Frontal cortex (tissue), 4 donors: ENCODE data around the gene PRRX1. TPM values are rescaled to one million over a fixed set of nuclear protein-coding genes. Genes with fewer than 3 reads are reported as not detected.
A peak's percentile ranks its signal among the peaks of the same experiment; 100 is the strongest.

ENCODE experiments used
- DNase-seq, 2 donors: peaks; one replicate each; pipeline ENCODE4 v3.0.0; 2012; ENCODE audit warnings: low spot score in 2 of 2
- FAIRE-seq: peaks from 2 replicates; lab custom pipeline; 2012; peaks lifted over from hg19 to GRCh38; lab: Jason Lieb, UNC
- total RNA-seq: library from RNA; depleted of rRNA; stranded (reverse); fragments of >200 nt; gene quantifications from one replicate; pipeline ENCODE4 v1.2.3, GENCODE V29; 2014
- donor health status: control.
- donor health status: control.
- donor health status: control.

PRRX1 gene
- 6.5 TPM for total RNA-seq

DNA sequence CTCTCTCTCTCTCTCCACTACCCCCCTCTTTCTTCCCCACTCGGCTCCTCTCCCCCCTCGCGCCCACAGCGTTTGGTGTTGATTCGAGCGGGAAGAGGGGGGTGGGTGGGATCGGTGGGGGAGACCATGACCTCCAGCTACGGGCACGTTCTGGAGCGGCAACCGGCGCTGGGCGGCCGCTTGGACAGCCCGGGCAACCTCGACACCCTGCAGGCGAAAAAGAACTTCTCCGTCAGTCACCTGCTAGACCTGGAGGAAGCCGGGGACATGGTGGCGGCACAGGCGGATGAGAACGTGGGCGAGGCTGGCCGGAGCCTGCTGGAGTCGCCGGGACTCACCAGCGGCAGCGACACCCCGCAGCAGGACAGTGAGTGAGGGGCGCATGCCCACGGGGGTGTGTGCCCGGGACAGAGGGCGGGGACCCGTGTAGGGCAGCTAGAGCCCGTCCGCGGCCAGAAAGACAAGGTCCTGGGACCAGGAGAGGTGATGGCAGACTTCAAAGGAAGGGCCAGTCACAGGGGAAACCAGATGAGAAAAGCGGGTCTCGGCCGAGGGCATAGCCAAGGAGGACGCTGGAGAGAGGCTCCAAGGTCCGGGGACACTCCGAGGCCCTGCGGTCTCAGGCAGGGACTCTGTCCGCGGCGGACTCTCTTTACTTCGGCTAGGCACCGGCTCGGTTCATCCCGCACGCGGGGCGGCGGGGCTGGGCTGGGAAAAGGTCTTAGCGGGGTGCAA is at the start of gene PRRX1:
PRRX1 (plus strand) TSS at position 39 of the 735 bp plus-strand sequence; CDS start at position 127, 88 bp downstream.
- DNase-seq (peak in 1 of 2 donors; percentile 51), FAIRE-seq (no peak)

DNA sequence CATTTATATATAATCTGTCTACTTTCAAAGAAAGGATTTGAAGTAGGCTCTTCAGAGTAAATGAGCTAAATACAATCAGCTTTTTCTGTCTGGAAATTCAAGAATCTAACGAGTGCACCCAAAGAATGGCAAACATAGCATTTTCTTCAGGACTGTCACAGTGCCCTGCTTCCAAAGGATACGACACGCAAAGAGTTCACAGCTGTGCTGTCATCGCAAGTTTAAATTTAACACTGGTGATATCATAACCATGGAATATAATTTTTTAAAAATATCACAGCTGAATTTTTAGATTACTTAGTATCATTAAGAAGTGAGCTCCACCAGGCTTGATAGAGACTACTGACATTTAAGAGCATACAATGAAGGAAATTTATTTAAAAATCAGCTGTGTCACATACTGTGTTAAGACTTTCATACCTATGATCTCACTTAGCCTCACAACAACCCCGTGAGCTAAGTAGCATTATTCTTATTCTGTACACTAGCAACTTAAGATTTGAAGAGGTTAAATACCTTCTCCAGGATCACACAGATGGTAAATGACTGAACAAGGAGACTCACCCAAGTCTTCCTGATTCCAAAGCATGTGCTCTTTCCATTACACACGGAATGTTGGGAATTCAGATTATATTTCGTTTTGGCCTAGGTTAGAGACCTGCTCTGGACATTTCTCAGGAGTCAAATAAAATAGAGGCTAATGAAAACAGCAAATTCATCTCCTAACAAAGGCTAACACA is 46.2 kb upstream of the PRRX1 start:
- DNase-seq (no peak), FAIRE-seq (no peak)

DNA sequence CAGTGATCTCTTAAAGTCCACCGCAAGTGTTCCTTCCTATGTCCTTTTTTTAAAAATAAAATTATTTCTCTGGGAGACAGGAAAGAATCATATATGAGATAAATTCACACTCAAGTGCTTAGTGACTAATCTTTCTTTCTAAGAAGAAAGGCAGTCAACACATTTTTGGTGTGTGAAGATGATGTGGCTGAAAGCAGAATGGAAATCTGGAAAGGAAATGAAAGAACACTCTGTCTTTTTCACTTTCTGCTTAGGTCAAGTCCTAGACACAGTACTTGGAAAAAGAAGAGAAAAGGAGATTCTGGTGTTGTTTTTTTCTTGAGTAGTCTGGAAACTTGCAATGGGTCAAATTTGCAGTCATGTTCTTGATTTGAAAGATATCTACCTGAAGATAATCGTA is 45.5 kb upstream of the PRRX1 start:
- no peak for FAIRE-seq
- DNase-seq: no peak

GRCh38 chr1:170619241-170620028 is 44.5 kb upstream of the PRRX1 start:
- FAIRE-seq (no peak), DNase-seq (no peak)

DNA sequence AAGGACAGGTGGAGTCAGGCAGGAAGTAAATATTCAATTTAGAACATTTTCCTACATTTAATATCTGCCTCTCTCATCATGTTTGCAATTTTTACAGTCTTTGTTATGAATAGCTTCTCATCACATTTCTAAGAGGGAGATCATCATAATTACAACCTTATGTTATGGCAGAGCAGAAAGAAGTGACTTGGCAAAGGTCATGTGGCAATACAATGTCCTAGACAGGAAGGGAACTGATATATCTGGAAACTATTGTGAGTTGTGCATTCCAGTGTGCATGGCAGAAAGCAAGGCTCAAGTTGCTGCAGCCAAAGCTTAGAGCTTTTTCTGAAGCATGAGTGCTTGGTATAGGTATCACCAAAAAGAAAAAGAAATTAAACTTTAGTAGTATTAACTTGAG is 43.8 kb upstream of the PRRX1 start:
- DNase-seq: no peak
- no peak for FAIRE-seq

- FAIRE-seq: no peak
- no peak for DNase-seq
Observed at GRCh38 chr1:170623171-170623570, 40.8 kb upstream of the PRRX1 start.

- no peak for DNase-seq
- FAIRE-seq: no peak
Observed at GRCh38 chr1:170624146-170624545, 39.8 kb upstream of the PRRX1 start.

DNA sequence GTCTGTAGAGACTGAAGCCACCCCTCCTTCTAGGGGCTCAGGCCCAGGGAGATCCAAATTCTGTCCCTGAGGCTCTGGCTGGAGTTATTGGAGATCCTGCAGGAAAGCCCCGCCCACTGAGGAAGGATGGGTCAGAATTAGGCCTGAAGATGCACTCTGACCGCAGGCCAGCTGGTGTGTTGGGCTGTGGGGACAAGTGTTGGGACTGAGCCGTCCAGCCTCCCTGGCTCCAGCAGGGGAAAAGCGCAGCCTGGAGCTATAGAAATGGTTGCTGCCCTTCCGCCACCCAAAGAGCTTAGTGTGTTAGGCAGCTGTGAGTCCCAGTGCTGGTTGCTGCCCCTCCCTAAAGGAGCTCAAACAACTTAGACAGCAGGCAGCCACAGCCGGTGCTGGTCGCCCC is 33.0 kb upstream of the PRRX1 start:
- FAIRE-seq: no peak

GRCh38 chr1:170634293-170634692 is 29.6 kb upstream of the PRRX1 start:
- DNase-seq: no peak

More for the DNA sequence above, 33.0 kb upstream of the PRRX1 start:
- no peak for DNase-seq

DNA sequence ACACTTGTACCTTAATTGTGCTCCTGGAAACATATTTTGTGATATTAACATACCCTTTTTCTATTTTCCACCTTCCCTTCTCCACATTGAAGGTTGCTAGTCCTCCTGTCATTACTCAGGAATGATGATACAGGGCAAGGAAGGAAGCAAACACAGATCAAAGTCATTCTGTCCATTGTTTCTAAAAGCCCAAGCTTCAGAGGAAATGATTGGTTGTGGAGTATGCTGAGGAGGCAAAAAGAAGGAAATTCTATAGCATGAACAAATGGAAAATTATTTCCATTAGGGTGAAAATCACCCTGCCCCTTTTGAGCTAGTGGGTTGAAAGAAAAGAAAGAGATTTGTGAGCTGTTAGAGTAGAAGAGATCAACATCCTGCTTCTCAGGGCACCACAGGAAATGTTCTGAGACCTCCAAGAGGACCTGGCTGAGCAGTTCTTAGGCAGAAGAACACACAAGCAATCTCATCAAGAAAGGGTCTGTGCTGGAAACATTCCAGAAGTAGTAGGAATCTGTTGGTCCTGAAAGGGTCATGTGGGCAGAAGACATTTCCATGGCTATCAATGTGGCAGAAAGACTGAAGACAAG is 29.0 kb upstream of the PRRX1 start:
- DNase-seq: no peak
- no peak for FAIRE-seq

More at GRCh38 chr1:170634293-170634692, 29.6 kb upstream of the PRRX1 start:
- no peak for FAIRE-seq

GRCh38 chr1:170640581-170640980 is 23.4 kb upstream of the PRRX1 start:
- DNase-seq: no peak
- no peak for FAIRE-seq

GRCh38 chr1:170657275-170657853 is 6.6 kb upstream of the PRRX1 start:
- FAIRE-seq: no peak
- no peak for DNase-seq

GRCh38 chr1:170659399-170660035 is 4.4 kb upstream of the PRRX1 start:
- DNase-seq: no peak
- FAIRE-seq: no peak

DNA sequence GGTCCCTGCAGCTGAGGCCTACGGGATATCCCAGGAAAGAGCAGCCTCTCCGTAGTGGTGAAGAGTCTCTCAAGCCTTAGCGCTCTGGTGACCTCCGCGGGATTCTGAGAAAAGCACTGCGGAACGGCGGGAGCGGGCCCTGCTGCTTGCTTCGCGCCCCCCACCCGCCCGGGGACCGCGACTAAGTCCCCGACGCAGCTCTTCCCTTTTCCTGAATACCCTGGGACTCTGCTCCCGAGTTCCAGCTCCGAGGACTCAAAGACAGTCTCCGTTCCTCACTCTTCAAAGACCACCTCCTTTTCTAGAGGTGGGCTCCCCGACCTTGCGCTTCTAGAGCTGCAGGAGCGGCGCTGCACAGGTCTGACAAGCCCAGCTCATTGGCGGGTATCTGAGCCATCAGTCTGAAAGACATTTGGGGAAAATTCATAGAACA is 3.6 kb upstream of the PRRX1 start:
- FAIRE-seq: no peak
- no peak for DNase-seq

- DNase-seq: no peak
Observed at GRCh38 chr1:170660871-170661645, 2.9 kb upstream of the PRRX1 start.

DNA sequence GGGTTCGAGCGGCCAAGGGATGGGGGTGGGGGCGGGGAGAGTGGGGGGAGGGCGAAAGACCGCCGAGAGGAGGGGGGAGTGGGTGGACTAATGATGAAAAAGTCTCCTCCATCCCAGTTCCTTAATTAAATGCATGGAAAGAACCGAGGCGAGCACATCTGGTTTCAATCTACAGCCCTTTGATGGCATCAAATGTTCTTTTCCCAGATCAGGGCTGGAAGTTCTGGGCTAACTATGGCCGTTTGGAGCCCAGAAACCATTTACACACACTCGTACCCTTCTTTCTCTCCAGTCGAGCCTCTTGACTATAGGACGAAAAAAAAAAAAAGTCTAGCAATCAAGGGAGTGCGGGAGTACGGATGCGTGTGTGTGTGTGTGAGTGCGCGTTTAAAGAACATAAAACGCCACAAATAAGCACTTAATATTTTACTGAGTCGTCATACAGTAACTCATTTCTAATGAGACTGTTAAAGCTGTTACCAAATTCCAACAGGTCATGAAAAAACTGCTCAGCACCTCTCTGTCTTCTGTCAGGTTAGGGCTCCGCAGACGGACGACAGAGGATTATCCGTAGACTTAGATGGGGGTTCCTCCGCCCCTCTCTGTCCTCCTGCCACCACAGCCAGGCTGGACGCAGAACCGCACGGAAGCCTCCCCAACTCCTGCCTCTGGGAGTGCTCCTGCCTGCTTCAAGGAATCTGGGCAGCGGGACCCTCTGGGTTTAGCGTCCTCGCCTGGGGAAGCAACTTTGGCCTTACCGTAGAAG is 2.1 kb upstream of the PRRX1 start:
- DNase-seq (no peak), FAIRE-seq (no peak)

More at GRCh38 chr1:170660871-170661645, 2.9 kb upstream of the PRRX1 start:
- no peak for FAIRE-seq

GRCh38 chr1:170662561-170663403 is 1.1 kb upstream of the PRRX1 start:
- FAIRE-seq: no peak
- no peak for DNase-seq
